Body of pancreas (tissue), 4 donors: ENCODE data around the gene FLOT1. TPM values are rescaled to one million over a fixed set of nuclear protein-coding genes. Genes with fewer than 3 reads are reported as not detected.
A peak's percentile ranks its signal among the peaks of the same experiment; 100 is the strongest.

Experiments
- ATAC-seq: fragments of 150-250 bp; one replicate; pipeline ENCODE4 v1.9.1; 2016
- DNase-seq, 4 donors: peaks; one replicate each; pipeline ENCODE4 v3.0.0-alpha.2; 2019
- H3K27ac ChIP-seq, 4 donors: fragments of 200-600 bp; sonication (generic); 1 replicate in 3 of 4; 2 replicates in 1 of 4; pipeline versions ENCODE4 v1.5.1 to v1.6.1; 2016 to 2019; ENCODE audit warnings: mild to moderate bottlenecking in 1 of 4, mixed read lengths in 1 of 4, moderate library complexity in 1 of 4
- H3K27me3 ChIP-seq, 2 donors: fragments of 200-600 bp; sonication (generic); one replicate each; pipeline ENCODE4 v1.6.0; 2016; ENCODE audit warnings: mild to moderate bottlenecking in 1 of 2
- H3K36me3 ChIP-seq, 2 donors: fragments of 200-600 bp; sonication (generic); replicated peaks in 1 of 2; 2 replicates each; pipeline ENCODE4 v1.5.1; 2016; ENCODE audit warnings: low read depth in 2 of 2; ENCODE audit not compliant: insufficient read depth in 1 of 2
- H3K4me1 ChIP-seq: fragments of 200-600 bp; sonication (generic); one replicate; pipeline ENCODE4 v1.6.0; 2016
- H3K4me3 ChIP-seq, 2 donors: fragments of 200-600 bp; sonication (generic); 1 replicate in 1 of 2; 2 replicates in 1 of 2; pipeline ENCODE4 v1.5.1; 2016 to 2019
- H3K9me3 ChIP-seq, 3 donors: fragments of 200-600 bp; sonication (generic); 1 replicate in 2 of 3; 2 replicates in 1 of 3; pipeline ENCODE4 v1.5.1; 2016
- POLR2A ChIP-seq, 3 donors: fragments of 450-650 bp; IDR thresholded peaks; one replicate each; pipeline ENCODE4 v1.6.1; 2016; ENCODE audit warnings: antibody characterized with exemption in 3 of 3, mild to moderate bottlenecking in 2 of 3
- WGBS, 2 donors: methylation state at CpG; one replicate each; pipeline ENCODE4 v1.1.5; 2017; 5-methylcytosine and 5-hydroxymethylcytosine counted together
- intact Hi-C: fragments of 100-400 bp; cut with DNase I; formaldehyde crosslinking; loops from one replicate; pipeline ENCODE4 v1.15.1; 2023
- total RNA-seq, 2 donors: library from RNA; depleted of rRNA; stranded (reverse); fragments of >200 nt; gene quantifications; one replicate each; pipeline ENCODE4 v1.1.0, GENCODE V29; 2016
- TF ChIP-seq, protein P1 (sequence below), 7 experiments: fragments of 450-650 bp in 4 of 7; fragments of 200-600 bp in 3 of 7; sonication (generic) in 3 of 7; IDR thresholded peaks; one replicate each; pipeline ENCODE4 v1.5.1; 2016 to 2019; ENCODE audit warnings: antibody characterized with exemption in 7 of 7

FLOT1 gene
- total RNA-seq, 2 donors from 2014 or later: 70.0 to 82.4 TPM

DNA sequence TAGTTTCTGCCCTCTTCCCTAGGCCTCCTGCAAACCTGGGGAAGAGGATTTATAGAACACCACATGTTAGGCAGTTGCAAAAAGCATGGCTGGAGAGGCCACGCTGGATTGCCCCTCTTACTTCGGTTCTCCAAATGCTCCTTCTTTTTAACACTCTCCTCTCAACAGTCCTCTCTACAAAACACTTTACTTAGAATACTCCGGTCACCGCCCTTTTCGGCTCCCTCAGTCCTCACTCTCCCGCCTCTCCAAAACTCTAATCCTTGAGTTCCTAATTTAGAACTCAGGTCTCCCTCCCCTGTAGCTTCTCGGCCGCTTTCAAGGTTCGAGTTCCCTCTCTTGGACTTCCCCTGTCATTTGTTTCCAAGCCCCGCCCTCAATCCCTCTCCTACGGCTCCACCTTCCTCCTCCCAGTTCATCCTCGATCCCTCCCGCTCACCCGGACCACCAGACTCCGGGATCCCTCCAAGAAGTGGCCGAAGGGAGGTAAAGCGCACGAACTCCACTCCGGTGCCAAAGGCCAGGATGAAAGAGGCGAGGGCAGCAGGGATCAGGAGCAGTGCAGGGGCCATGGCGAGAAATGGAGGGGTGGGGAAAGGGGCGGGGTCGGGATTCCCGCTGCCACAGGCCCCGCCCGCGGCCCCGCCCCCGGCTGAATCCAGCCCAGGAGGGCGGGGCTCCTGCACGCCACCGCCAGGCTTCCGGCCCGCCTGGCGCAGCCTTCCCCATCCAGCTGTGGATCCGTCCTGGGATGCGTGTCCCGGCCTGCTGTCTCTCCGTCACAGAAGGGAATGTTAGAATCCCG lies 51.9 kb downstream of the FLOT1 start, which contains the start of gene NRM:
NRM (minus strand) TSS at position 582 of the 805 bp plus-strand sequence; CDS start at position 572, 10 bp downstream.
- peak; percentile 83 to 90 (median 88) for DNase-seq
- peak within 1 kb of the TSS; percentile 64 to 98 (median 82) for H3K27ac ChIP-seq
- peak within 1 kb of the TSS; percentile 61 to 62 for H3K4me3 ChIP-seq
- 1% methylated on average over 24 to 40 of the region's 40 CpGs for WGBS, 2 donors
- TF ChIP-seq, protein P1, sequence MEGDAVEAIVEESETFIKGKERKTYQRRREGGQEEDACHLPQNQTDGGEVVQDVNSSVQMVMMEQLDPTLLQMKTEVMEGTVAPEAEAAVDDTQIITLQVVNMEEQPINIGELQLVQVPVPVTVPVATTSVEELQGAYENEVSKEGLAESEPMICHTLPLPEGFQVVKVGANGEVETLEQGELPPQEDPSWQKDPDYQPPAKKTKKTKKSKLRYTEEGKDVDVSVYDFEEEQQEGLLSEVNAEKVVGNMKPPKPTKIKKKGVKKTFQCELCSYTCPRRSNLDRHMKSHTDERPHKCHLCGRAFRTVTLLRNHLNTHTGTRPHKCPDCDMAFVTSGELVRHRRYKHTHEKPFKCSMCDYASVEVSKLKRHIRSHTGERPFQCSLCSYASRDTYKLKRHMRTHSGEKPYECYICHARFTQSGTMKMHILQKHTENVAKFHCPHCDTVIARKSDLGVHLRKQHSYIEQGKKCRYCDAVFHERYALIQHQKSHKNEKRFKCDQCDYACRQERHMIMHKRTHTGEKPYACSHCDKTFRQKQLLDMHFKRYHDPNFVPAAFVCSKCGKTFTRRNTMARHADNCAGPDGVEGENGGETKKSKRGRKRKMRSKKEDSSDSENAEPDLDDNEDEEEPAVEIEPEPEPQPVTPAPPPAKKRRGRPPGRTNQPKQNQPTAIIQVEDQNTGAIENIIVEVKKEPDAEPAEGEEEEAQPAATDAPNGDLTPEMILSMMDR (IDR thresholded peaks at IDR 0.05): no peak
- TF ChIP-seq POLR2A (IDR thresholded peaks at IDR 0.05): peak in 2 of 3 donors; percentile 42 to 44
- H3K36me3 ChIP-seq: no peaks in the 10 kb centered on the region
- H3K9me3 ChIP-seq: no peaks in the 10 kb centered on the region
- H3K27me3 ChIP-seq: no peaks in the 10 kb centered on the region
- ATAC-seq: peak; percentile 74
- intact Hi-C loops: no loop called here
- peaks cover 66% of the 10 kb centered on the region for H3K4me1 ChIP-seq

DNA sequence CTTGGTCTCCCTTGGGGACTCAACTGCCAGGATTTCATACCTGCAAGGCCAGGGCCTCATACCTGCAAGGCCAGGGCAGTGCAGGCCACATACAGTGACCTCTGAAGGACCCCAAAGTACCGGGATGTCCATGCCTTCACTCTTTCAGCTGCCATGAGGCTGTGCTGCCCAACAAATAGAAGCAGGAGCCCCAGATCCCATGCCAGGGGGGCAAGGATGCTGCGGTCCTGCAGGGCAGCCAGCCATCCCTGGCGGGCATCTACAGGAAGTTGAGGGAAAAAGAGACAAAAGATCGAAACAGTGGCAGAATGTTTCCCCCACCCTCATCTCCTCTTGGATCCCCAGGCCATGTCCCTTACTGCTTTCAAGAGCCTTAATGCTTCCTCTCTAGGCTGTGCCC lies 52.5 kb downstream of the FLOT1 start:
- Histone ChIP-seq H3K27me3 (no peaks in the 10 kb centered on the region), H3K36me3 (no peaks in the 10 kb centered on the region), H3K4me3 (no peak overlapping the region), H3K4me1 (peaks cover 66% of the 10 kb centered on the region), H3K27ac (peak overlapping the region; percentile 64 to 98 (median 82)), H3K9me3 (no peaks in the 10 kb centered on the region)
- 48 to 50% methylated on average over 4 of the region's 4 CpGs for WGBS, 2 donors
- ATAC-seq (no peak), DNase-seq (no peak)
- intact Hi-C loops: no loop called here
- TF ChIP-seq, protein P1 (IDR thresholded peaks at IDR 0.05): no peak
- no peak for TF ChIP-seq POLR2A (IDR thresholded peaks at IDR 0.05)

DNA sequence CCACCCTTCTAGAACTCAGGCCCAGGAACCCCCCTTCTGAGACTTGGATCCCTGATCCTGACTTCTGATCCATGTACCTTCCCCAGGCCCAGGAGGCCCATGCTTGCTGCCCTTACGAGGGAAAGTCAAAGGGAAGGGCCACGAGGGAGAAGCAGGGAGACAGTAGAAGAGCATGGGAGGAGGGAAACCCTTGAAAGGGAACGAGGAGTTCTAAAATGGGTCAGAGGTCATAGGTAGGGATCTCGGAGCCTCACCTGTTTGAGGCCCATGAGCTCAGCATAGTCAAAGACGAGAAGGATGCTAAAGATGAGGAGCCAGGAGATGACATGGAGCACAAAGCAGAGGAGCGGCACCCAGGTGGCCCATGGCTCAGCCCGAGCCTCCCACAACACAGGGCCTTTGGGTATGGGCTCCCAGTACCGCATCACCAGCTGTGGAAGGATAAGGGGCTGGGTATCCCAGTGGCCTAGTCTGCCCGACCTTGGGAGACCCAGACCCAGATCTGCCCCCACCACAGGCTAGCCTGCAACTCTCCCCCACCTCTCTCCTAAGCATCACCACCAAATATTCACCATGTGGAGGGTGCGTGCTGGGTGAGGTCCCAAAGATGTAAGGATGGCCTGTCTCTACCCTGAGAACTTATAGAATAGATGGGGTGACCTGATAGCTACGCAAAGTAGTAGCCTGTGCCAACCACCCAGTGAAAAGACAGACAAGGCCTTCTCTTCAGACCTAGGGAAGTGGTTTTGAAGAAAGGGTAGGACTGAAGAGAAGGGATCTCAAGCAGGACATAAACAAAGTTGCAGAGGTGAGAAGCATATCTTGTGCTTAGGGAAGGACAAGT lies 53.2 kb downstream of the FLOT1 start:
- no peaks in the 10 kb centered on the region for H3K36me3 ChIP-seq
- no peak for TF ChIP-seq POLR2A (IDR thresholded peaks at IDR 0.05)
- TF ChIP-seq, protein P1 (IDR thresholded peaks at IDR 0.05): no peak
- intact Hi-C loops: no loop called here
- WGBS, 2 donors: 78 to 84% methylated on average over 10 of the region's 11 CpGs
- peak overlapping the region in 3 of 4 donors; percentile 90 to 98 (median 95) for H3K27ac ChIP-seq
- H3K9me3 ChIP-seq: no peaks in the 10 kb centered on the region
- H3K4me1 ChIP-seq: peaks cover 61% of the 10 kb centered on the region
- no peaks in the 10 kb centered on the region for H3K27me3 ChIP-seq
- no peak overlapping the region for H3K4me3 ChIP-seq
- ATAC-seq: no peak
- DNase-seq: no peak

DNA sequence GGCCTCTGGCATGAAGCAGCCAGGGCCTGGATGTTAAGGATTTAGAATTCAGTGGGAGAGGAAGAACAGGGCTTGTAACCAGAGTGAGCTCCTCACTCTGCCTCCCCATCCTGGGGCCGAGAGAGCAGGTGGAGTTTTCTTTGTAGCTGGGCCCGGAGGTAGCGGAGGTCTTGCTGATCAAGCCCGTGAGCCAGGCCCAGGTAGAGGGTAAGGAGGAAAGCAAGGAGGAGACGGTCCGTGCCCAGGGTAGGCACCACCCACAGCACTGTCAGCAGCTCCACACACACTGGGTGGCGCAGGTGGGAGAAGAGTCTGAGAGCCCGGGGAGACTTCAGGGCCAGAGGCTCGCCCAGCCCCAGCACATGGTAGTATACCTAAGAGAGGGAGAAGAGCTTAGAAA lies 53.9 kb downstream of the FLOT1 start:
- no peaks in the 10 kb centered on the region for H3K36me3 ChIP-seq
- DNase-seq (no peak), ATAC-seq (no peak)
- no peaks in the 10 kb centered on the region for H3K27me3 ChIP-seq
- H3K27ac ChIP-seq: peak overlapping the region; percentile 79 to 98 (median 92)
- intact Hi-C loops: no loop called here
- no peak overlapping the region for H3K4me3 ChIP-seq
- H3K9me3 ChIP-seq: no peaks in the 10 kb centered on the region
- H3K4me1 ChIP-seq: peaks cover 62% of the 10 kb centered on the region
- TF ChIP-seq, protein P1 (IDR thresholded peaks at IDR 0.05): no peak
- TF ChIP-seq POLR2A (IDR thresholded peaks at IDR 0.05): no peak
- WGBS, 2 donors: 77 to 81% methylated on average over 4 to 9 of the region's 9 CpGs
